HEK293 (cell line): ENCODE measurements around the gene OR2A12.

Experiments
- CTCF ChIA-PET: fragments of 350-600 bp; formaldehyde crosslinking; extraction: SDS; loops from one replicate; lab custom pipeline; 2021; ENCODE audit warnings: antibody characterized with exemption; lab: Yijun Ruan, JAX
- POLR2A ChIA-PET: fragments of 300-600 bp; formaldehyde crosslinking; extraction: SDS; loops from one replicate; lab custom pipeline; 2020; ENCODE audit warnings: antibody characterized with exemption, inconsistent platforms; lab: Yijun Ruan, JAX
- H3K27ac ChIP-seq: fragments of 200-500 bp; sonication (Bioruptor generic); 2 replicates; pipeline ENCODE4 v1.5.1; 2014; ENCODE audit warnings: low read depth, low read length, control low read depth, inconsistent platforms; ENCODE audit errors: extremely low read depth
- H3K36me3 ChIP-seq, 2 experiments: fragments of 200-500 bp in 1 of 2; sonication (Bioruptor generic) in 1 of 2; 1 replicate in 1 of 2; 2 replicates in 1 of 2; pipeline ENCODE4 v1.5.1; 2014 to 2017; ENCODE audit warnings: inconsistent platforms in 2 of 2, low read length in 2 of 2; ENCODE audit not compliant: control insufficient read depth in 2 of 2, insufficient read depth in 1 of 2
- H3K4me1 ChIP-seq: fragments of 200-500 bp; sonication (Bioruptor generic); 2 replicates; pipeline ENCODE4 v1.5.1; 2014; ENCODE audit warnings: mild to moderate bottlenecking, low read length, inconsistent platforms; ENCODE audit not compliant: control insufficient read depth, insufficient read depth
- H3K4me3 ChIP-seq: 2 replicates; pipeline ENCODE4 v1.5.1; 2011; ENCODE audit warnings: low read depth, mild to moderate bottlenecking, control low read depth, low read length, moderate library complexity
- H3K9me3 ChIP-seq: fragments of 200-500 bp; sonication (Bioruptor generic); 2 replicates; pipeline ENCODE4 v1.5.1; 2014; ENCODE audit warnings: low read depth, low read length, inconsistent platforms; ENCODE audit not compliant: control insufficient read depth, insufficient read depth
- ATF2 ChIP-seq: fragments of 450-650 bp; formaldehyde crosslinking; IDR thresholded peaks from 2 replicates; pipeline ENCODE4 v1.5.1; 2016; ENCODE audit warnings: missing biosample characterization, missing genetic modification characterization, low read depth
- BCL11B ChIP-seq: fragments of 450-650 bp; formaldehyde crosslinking; IDR thresholded peaks from 2 replicates; pipeline ENCODE4 v1.5.1; 2016; ENCODE audit warnings: low read depth, missing biosample characterization, missing genetic modification characterization
- HOXA7 ChIP-seq: sonication (generic); formaldehyde crosslinking; IDR thresholded peaks from 2 replicates; pipeline ENCODE4 v1.8.1; 2022; ENCODE audit warnings: missing genetic modification reagents, borderline replicate concordance
- KLF8 ChIP-seq: fragments of 450-650 bp; formaldehyde crosslinking; IDR thresholded peaks from 2 replicates; pipeline ENCODE4 v1.5.1; 2016; ENCODE audit warnings: missing biosample characterization, missing genetic modification characterization
- MEIS1 ChIP-seq: sonication (generic); formaldehyde crosslinking; IDR thresholded peaks from 2 replicates; pipeline ENCODE4 v1.8.1; 2022; ENCODE audit warnings: missing genetic modification reagents, mild to moderate bottlenecking, borderline replicate concordance
- OSR2 ChIP-seq: fragments of 450-650 bp; formaldehyde crosslinking; IDR thresholded peaks from 2 replicates; pipeline ENCODE4 v1.5.1; 2016; ENCODE audit warnings: missing biosample characterization, missing genetic modification characterization
- SCRT1 ChIP-seq: fragments of 450-650 bp; formaldehyde crosslinking; IDR thresholded peaks from 2 replicates; pipeline ENCODE4 v1.5.1; 2016; ENCODE audit warnings: missing biosample characterization, missing genetic modification characterization, borderline replicate concordance
- SETDB1 ChIP-seq: IDR thresholded peaks from one replicate; pipeline ENCODE4 v1.6.1; 2017; ENCODE audit warnings: mild to moderate bottlenecking, low read length, moderate library complexity, mixed read lengths; ENCODE audit not compliant: insufficient read length
- ZBTB1 ChIP-seq: fragments of 450-650 bp; formaldehyde crosslinking; IDR thresholded peaks from 2 replicates; pipeline ENCODE4 v1.5.1; 2016; ENCODE audit warnings: missing biosample characterization, missing genetic modification characterization
- ZBTB11 ChIP-seq: fragments of 450-650 bp; formaldehyde crosslinking; conservative IDR thresholded peaks from 2 replicates; pipeline ENCODE4 v1.5.1; 2016; ENCODE audit warnings: low read depth, missing biosample characterization, missing genetic modification characterization
- ZBTB44 ChIP-seq: fragments of 450-650 bp; IDR thresholded peaks from 2 replicates; pipeline ENCODE4 v1.5.1; 2018; ENCODE audit warnings: missing biosample characterization, mild to moderate bottlenecking, missing genetic modification characterization
- ZNF121 ChIP-seq: fragments of 450-650 bp; formaldehyde crosslinking; IDR thresholded peaks from 2 replicates; pipeline ENCODE4 v1.5.1; 2016; ENCODE audit warnings: missing biosample characterization, missing genetic modification characterization
- ZNF133 ChIP-seq: fragments of 450-650 bp; formaldehyde crosslinking; IDR thresholded peaks from 2 replicates; pipeline ENCODE4 v1.5.1; 2016; ENCODE audit warnings: missing biosample characterization, missing genetic modification characterization
- ZNF169 ChIP-seq: fragments of 450-650 bp; formaldehyde crosslinking; IDR thresholded peaks from 2 replicates; pipeline ENCODE4 v1.5.1; 2016; ENCODE audit warnings: missing biosample characterization, missing genetic modification characterization
- ZNF23 ChIP-seq: fragments of 450-650 bp; formaldehyde crosslinking; IDR thresholded peaks from 2 replicates; pipeline ENCODE4 v1.5.1; 2016; ENCODE audit warnings: missing biosample characterization, missing genetic modification characterization, borderline replicate concordance
- ZNF280C ChIP-seq: fragments of 450-650 bp; formaldehyde crosslinking; IDR thresholded peaks from 2 replicates; pipeline ENCODE4 v1.5.1; 2016; ENCODE audit warnings: missing biosample characterization, missing genetic modification characterization
- ZNF341 ChIP-seq: fragments of 450-650 bp; formaldehyde crosslinking; IDR thresholded peaks from 2 replicates; pipeline ENCODE4; 2016; ENCODE audit warnings: low read depth, missing biosample characterization, missing genetic modification characterization
- ZNF571 ChIP-seq: fragments of 450-650 bp; formaldehyde crosslinking; IDR thresholded peaks from 2 replicates; pipeline ENCODE4 v1.5.0; 2017; ENCODE audit warnings: missing biosample characterization, missing genetic modification characterization
- ZNF596 ChIP-seq: fragments of 450-650 bp; IDR thresholded peaks from 2 replicates; pipeline ENCODE4 v1.5.0; 2018; ENCODE audit warnings: missing biosample characterization, mild to moderate bottlenecking, missing genetic modification characterization, moderate library complexity
- ZNF645 ChIP-seq: fragments of 450-650 bp; formaldehyde crosslinking; IDR thresholded peaks from 2 replicates; pipeline ENCODE4; 2016; ENCODE audit warnings: missing biosample characterization, missing genetic modification characterization

OR2A12 gene

GRCh38 chr7:144074374-144074773 lies 11.7 kb upstream of the OR2A12 start:
- POLR2A ChIA-PET = no interaction called here
- TF ChIP-seq MEIS1 (CRISPR knock-in tag) = no peak
- TF ChIP-seq SCRT1 = no peak
- no peak for TF ChIP-seq ZNF571 (tag by site-specific recombination)
- no peak for TF ChIP-seq ZNF341 (tag by site-specific recombination)
- no peak for TF ChIP-seq ATF2 (tag by site-specific recombination)
- no peak for TF ChIP-seq ZNF280C (tag by site-specific recombination)
- no peak for TF ChIP-seq OSR2 (tag by site-specific recombination)
- no peak for TF ChIP-seq BCL11B
- no peak for TF ChIP-seq ZNF645 (tag by site-specific recombination)
- TF ChIP-seq ZBTB11 (tag by site-specific recombination) = no peak
- TF ChIP-seq ZNF23 (tag by site-specific recombination) = no peak
- no peak for TF ChIP-seq ZNF133 (tag by site-specific recombination)
- no peak for TF ChIP-seq ZNF121
- TF ChIP-seq HOXA7 = no peak
- no peak for TF ChIP-seq ZNF596 (tag by site-specific recombination)
- no peak for TF ChIP-seq KLF8 (tag by site-specific recombination)
- TF ChIP-seq ZBTB1 (tag by site-specific recombination) = no peak
- TF ChIP-seq SETDB1 = no peak
- TF ChIP-seq ZNF169 (tag by site-specific recombination) = no peak
- no peak for TF ChIP-seq ZBTB44 (tag by site-specific recombination)

More at GRCh38 chr7:144074374-144074773, 11.7 kb upstream of the OR2A12 start:
- Histone ChIP-seq H3K9me3 (no peaks in the 10 kb centered on the region), H3K4me3 (no peak overlapping the region), H3K36me3 (no peaks in the 10 kb centered on the region), H3K4me1 (no peaks in the 10 kb centered on the region), H3K27ac (no peak overlapping the region)
- CTCF ChIA-PET = no interaction called here
